Spleen (tissue), 7 donors: ENCODE measurements around the gene PLEKHA4.

Experiments
- POLR2A ChIP-seq, 3 donors: fragments of 450-650 bp; IDR thresholded peaks; one replicate each; pipeline ENCODE4 v1.5.1; 2017; ENCODE audit warnings: antibody characterized with exemption in 3 of 3, mild to moderate bottlenecking in 1 of 3
- POLR2AphosphoS5 ChIP-seq, 3 donors: sonication (generic); formaldehyde crosslinking; IDR thresholded peaks; one replicate each; pipeline ENCODE4 v1.5.1; 2017; ENCODE audit warnings: antibody characterized with exemption in 3 of 3
- TF ChIP-seq, protein P1 (sequence below), 11 experiments: fragments of 200-600 bp in 7 of 11; fragments of 450-650 bp in 4 of 11; sonication (generic) in 4 of 11; IDR thresholded peaks in 8 of 11; conservative IDR thresholded peaks in 3 of 11; 1 replicate in 7 of 11; 2 replicates in 4 of 11; pipeline versions ENCODE4 v1.4.0 to v1.8.0; 2016 to 2021; ENCODE audit warnings: antibody characterized with exemption in 11 of 11, inconsistent platforms in 4 of 11, mild to moderate bottlenecking in 1 of 11
- donor health status: DM: no; HTN: no; CAD: no; lungs with moderate emphysema.
- donor health status: DM: no; HTN: no; CAD: no.
- donor health status: DM: no; HTN: no; CAD: no.

DNA sequence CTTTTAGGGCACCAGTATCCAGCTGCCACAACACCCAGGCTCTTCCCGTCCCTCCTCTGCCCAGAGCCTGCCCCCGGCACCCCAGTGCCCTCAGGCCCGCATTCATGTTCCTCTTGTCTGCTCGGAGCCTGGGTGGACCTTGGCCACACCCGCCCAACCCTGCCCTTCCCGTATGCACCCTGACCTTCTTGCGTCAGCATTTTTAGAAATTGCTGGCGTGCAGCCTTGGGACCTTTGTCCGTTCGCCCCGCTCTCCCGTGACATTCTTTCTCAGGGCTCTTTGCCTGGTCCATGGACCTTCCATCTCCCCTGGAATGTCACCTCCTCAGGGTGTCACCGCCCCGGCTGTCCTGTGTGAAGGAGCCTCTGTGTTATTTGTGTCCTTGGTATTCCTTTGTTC, 39.3 kb upstream of the PLEKHA4 start:
- TF ChIP-seq, protein P1, sequence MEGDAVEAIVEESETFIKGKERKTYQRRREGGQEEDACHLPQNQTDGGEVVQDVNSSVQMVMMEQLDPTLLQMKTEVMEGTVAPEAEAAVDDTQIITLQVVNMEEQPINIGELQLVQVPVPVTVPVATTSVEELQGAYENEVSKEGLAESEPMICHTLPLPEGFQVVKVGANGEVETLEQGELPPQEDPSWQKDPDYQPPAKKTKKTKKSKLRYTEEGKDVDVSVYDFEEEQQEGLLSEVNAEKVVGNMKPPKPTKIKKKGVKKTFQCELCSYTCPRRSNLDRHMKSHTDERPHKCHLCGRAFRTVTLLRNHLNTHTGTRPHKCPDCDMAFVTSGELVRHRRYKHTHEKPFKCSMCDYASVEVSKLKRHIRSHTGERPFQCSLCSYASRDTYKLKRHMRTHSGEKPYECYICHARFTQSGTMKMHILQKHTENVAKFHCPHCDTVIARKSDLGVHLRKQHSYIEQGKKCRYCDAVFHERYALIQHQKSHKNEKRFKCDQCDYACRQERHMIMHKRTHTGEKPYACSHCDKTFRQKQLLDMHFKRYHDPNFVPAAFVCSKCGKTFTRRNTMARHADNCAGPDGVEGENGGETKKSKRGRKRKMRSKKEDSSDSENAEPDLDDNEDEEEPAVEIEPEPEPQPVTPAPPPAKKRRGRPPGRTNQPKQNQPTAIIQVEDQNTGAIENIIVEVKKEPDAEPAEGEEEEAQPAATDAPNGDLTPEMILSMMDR (IDR thresholded peaks at IDR 0.05 in 8 of 11, conservative IDR thresholded peaks at IDR 0.05 in 3 of 11) = no peak
- peak; percentile 78 to 87 (median 84) for TF ChIP-seq POLR2AphosphoS5 (IDR thresholded peaks at IDR 0.05)
- no peak for TF ChIP-seq POLR2A (IDR thresholded peaks at IDR 0.05)
